WERI-Rb-1 (cell line): ENCODE data around the gene METTL4.
"Not testable (repeated sequence)": the region's sequence is repeated elsewhere in the genome, so short reads cannot be mapped to it uniquely, and the experiment has no call there.

Experiments
- DNase-seq: peaks from one replicate; pipeline ENCODE4 v3.0.0-alpha.2; 2020
- H3K27ac ChIP-seq: fragments of 250-450 bp; sonication (Bioruptor Pico); 2 replicates; pipeline ENCODE4 v1.5.1; 2020; ENCODE audit warnings: mild to moderate bottlenecking, moderate library complexity
- H3K27me3 ChIP-seq: fragments of 250-450 bp; sonication (Bioruptor Pico); 2 replicates; pipeline ENCODE4 v1.5.1; 2021; ENCODE audit warnings: mild to moderate bottlenecking, low read depth, moderate library complexity; ENCODE audit not compliant: insufficient read depth, severe bottlenecking
- H3K36me3 ChIP-seq: fragments of 250-450 bp; sonication (Bioruptor Pico); 2 replicates; pipeline ENCODE4 v1.5.1; 2020; ENCODE audit warnings: mild to moderate bottlenecking, moderate library complexity
- H3K4me3 ChIP-seq: 2 replicates; pipeline ENCODE4 v1.5.1; 2011; ENCODE audit warnings: low read depth, mild to moderate bottlenecking, control low read depth, low read length
- H3K9me3 ChIP-seq: fragments of 250-450 bp; sonication (Bioruptor Pico); 2 replicates; pipeline ENCODE4 v1.5.1; 2021; ENCODE audit warnings: mild to moderate bottlenecking, moderate library complexity; ENCODE audit not compliant: severe bottlenecking
- TF ChIP-seq, protein P1 (sequence below): IDR thresholded peaks from 2 replicates; pipeline ENCODE4 v1.5.1; 2011; ENCODE audit warnings: low read depth, mild to moderate bottlenecking, control low read depth, inconsistent platforms, low read length

METTL4 gene

GRCh38 chr18:2526329-2526728 is 45.0 kb downstream of the METTL4 start:
- TF ChIP-seq, protein P1, sequence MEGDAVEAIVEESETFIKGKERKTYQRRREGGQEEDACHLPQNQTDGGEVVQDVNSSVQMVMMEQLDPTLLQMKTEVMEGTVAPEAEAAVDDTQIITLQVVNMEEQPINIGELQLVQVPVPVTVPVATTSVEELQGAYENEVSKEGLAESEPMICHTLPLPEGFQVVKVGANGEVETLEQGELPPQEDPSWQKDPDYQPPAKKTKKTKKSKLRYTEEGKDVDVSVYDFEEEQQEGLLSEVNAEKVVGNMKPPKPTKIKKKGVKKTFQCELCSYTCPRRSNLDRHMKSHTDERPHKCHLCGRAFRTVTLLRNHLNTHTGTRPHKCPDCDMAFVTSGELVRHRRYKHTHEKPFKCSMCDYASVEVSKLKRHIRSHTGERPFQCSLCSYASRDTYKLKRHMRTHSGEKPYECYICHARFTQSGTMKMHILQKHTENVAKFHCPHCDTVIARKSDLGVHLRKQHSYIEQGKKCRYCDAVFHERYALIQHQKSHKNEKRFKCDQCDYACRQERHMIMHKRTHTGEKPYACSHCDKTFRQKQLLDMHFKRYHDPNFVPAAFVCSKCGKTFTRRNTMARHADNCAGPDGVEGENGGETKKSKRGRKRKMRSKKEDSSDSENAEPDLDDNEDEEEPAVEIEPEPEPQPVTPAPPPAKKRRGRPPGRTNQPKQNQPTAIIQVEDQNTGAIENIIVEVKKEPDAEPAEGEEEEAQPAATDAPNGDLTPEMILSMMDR = no peak
- DNase-seq = no peak
- H3K27me3 ChIP-seq = no peaks in the 10 kb centered on the region
- no peak overlapping the region for H3K4me3 ChIP-seq
- H3K9me3 ChIP-seq = no peaks in the 10 kb centered on the region
- H3K36me3 ChIP-seq = no peaks in the 10 kb centered on the region
- no peak overlapping the region for H3K27ac ChIP-seq

DNA sequence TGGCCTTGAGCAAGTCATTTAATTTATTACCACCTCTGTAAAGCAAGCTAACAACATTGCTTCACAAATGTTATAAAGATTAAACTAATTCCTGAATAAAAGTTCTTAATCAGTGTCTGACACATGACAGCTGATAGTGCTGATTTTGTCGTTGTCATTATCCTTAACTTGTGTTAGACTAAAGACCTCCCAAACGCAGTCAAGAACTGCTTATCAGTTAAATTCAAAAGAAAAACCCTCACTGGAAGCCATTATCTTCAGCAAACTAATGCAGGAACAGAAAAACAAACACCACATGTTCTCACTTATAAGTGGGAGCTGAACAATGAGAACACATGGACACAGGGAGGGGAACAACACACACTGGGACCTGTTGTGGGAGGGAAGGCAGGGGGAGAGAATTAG is 46.5 kb downstream of the METTL4 start:
- H3K27me3 ChIP-seq, H3K9me3 ChIP-seq, H3K27ac ChIP-seq, H3K36me3 ChIP-seq, DNase-seq, H3K4me3 ChIP-seq: not testable (repeated sequence)

GRCh38 chr18:2522112-2522511 is 49.2 kb downstream of the METTL4 start:
- no peak for DNase-seq
- TF ChIP-seq, protein P1 = no peak

DNA sequence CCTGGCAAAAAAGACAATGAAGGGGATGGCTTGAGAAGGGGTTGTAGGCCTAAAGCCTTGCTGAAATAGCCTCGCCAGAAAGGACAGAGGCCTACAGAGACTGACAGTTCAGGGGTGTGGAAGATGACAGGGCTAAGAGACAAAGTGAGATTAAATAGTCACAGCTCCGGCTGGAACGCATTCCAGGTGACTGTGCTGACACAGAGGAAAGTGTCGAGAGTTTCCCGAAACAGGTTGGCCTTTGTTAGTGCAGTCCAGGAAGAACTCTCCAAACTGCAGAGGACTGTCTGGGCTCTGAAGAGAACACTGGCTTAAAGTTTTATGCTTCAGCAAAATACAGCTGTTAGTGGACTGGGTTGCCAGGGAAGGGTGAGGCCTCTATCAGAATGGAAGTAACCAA is 52.8 kb downstream of the METTL4 start:
- Histone ChIP-seq H3K36me3 (no peaks in the 10 kb centered on the region), H3K27ac (no peak overlapping the region), H3K4me3 (no peak overlapping the region), H3K9me3 (peaks cover 3% of the 10 kb centered on the region), H3K27me3 (no peaks in the 10 kb centered on the region)
- TF ChIP-seq, protein P1 = no peak
- no peak for DNase-seq

More at GRCh38 chr18:2522112-2522511, 49.2 kb downstream of the METTL4 start:
- Histone ChIP-seq H3K27me3 (no peaks in the 10 kb centered on the region), H3K4me3 (no peak overlapping the region), H3K27ac (no peak overlapping the region), H3K9me3 (no peaks in the 10 kb centered on the region), H3K36me3 (no peaks in the 10 kb centered on the region)

- TF ChIP-seq, protein P1 = no peak
- Histone ChIP-seq H3K4me3 (no peak overlapping the region), H3K36me3 (no peaks in the 10 kb centered on the region), H3K9me3 (peaks cover 3% of the 10 kb centered on the region), H3K27ac (no peak overlapping the region), H3K27me3 (no peaks in the 10 kb centered on the region)
- no peak for DNase-seq
These were observed 55.2 kb downstream of the METTL4 start for GRCh38 chr18:2515908-2516625.

DNA sequence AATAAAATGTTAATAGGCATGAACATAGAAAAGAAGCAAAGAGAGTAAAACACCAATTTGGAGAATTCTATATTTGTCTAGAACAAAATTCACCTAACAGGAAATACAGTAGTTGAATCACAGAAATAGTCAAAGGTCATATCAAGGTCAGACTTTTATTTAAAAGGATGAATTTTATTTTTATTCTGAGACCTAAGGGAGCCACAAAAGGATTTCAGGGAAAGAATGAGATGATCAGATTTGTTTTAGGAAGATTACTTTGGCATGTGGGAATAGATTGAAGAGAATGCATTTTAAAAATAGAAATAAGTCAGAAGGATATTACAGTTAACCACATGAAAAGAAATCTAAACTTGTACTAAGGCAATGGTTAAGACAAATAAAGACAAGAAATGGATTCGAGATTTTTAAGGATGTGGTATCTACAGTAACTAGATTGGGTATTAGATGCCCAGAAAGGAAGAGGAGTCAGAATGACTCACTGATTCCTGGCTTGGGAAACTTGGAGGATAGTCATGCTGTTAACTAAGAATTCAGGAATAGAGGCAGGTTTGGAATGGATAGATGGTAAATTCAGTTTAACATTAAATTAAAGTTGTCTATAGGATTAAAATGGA is 56.0 kb downstream of the METTL4 start:
- Histone ChIP-seq H3K27ac (no peak overlapping the region), H3K27me3 (no peaks in the 10 kb centered on the region), H3K4me3 (no peak overlapping the region), H3K36me3 (no peaks in the 10 kb centered on the region), H3K9me3 (peaks cover 3% of the 10 kb centered on the region)
- no peak for DNase-seq
- TF ChIP-seq, protein P1 = no peak
